LHCN-M2 (cell line): ENCODE results near the gene DIAPH2. TPM values are rescaled to one million over a fixed set of nuclear protein-coding genes. Genes with fewer than 3 reads are reported as not detected.

Source experiments
- DNase-seq: peaks from one replicate; pipeline ENCODE4 v3.0.0-alpha.2; 2012; ENCODE audit warnings: low read depth
- total RNA-seq: library from RNA; depleted of rRNA; stranded (reverse); fragments of >200 nt; gene quantifications from 2 replicates; pipeline ENCODE4 v1.2.3, GENCODE V29; 2014

DIAPH2 gene
- total RNA-seq, 1 experiment from 2014 or later, result 15.1 TPM

DNA sequence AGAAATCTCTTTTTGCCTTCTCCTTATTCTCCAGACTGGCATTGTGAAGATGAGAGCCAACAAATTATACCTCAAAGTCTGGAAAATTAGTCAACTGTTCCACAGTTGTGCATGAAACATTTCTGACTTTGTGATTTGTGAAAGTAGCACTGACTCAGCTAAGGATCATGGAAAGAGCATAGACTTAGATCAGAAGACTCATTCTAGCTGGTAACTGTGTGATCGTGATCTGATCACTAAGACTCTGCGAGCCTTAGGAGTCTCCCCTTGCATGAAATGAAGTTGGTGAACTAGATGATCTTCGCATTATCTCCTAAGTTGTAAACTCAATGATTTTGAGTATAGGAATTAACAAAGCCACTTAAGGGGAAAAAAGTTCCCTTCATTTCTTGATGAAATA is 867.2 kb downstream of the DIAPH2 start:
- DNase-seq, result no peak

GRCh38 chrX:97553833-97554232 is 869.2 kb downstream of the DIAPH2 start:
- no peak for DNase-seq

DNA sequence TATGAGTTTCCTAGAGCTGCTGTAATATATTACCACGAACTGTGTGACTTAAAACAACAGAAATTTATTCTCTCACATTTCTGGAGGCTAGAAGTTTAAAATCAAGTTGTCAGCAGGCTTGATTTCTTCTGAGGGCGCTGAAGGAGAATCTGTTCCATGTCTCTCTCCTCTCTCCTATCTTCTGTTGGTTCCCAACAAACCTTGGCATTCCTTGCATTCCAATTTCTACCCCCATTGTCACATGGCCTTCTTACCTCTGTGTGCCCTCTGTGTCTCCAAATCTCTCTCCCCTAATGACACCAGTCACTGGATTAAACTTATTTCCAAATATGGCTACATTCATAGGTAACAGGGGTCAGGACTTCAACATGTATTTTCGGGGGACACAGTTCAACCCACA is 871.7 kb downstream of the DIAPH2 start:
- no peak for DNase-seq

- DNase-seq, result peak; percentile 60
Measured at GRCh38 chrX:97563531-97564133, 879.0 kb downstream of the DIAPH2 start.

GRCh38 chrX:97564496-97564895 is 879.9 kb downstream of the DIAPH2 start:
- DNase-seq, result no peak

DNA sequence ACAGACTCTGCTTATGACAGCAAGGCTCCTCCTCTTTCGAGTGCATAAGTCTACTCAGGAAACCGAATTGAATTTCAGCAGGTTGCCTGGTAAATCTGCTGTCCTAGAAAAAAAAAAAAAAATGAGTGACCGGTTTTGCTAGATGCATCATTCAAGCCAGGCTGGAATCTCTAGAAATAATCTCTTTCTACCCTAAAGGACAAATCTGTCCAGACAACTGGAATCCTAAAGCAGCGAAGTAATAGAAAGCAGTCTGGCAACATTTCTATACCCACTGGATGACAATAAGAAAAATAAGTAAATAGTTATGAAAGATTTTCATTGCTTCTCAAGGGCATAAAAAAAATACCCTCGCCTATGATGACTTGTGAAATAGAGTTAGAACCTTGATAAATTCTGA is 902.5 kb downstream of the DIAPH2 start:
- DNase-seq, result no peak

DNA sequence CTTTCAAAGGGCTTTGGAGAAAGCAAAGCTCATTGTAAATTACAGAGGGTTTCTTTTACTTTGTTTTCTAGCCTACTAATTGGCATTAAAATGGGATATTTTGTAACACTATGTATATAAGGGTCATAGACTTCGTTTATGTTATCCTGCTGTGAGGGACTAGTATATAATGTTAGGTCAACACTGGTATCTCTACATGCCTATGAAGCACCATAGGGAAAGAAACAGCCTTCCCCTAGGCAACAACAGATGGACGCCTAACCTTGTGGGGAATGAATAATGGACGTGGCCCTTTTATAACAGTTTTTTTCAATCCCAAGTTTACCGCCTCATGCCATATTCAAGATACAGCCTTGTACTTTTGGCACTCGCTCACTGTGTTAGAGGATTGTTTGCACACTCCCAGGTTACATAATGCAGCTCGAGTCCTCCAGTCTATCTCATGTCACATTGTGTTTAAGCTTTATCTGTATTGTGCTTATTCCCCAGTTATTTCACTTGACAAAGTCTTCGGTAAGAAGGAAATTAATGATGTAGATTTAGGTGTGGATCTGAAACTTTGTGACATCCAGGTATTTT is 910.1 kb downstream of the DIAPH2 start:
- no peak for DNase-seq

DNA sequence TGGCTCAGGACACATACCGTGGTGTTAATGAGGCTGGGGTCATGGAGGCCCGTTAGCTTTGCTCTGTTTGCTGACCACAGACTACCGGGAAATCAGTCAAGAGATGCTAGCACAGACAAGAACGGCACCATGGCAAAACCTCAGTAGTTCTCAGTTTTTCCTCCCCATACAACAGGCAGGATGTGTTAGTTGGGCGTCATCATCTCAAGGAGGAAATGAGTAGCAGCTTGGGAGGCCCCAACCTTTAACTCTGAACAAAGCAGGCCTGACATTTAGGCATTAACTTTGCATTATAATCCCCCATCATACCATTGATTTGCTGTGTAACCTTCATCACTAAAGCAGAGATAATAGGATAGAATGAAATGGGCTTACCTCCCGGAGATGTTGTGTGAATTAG is 913.3 kb downstream of the DIAPH2 start:
- DNase-seq, result no peak

- no peak for DNase-seq
Measured at GRCh38 chrX:97602465-97603258, 918.0 kb downstream of the DIAPH2 start.

DNA sequence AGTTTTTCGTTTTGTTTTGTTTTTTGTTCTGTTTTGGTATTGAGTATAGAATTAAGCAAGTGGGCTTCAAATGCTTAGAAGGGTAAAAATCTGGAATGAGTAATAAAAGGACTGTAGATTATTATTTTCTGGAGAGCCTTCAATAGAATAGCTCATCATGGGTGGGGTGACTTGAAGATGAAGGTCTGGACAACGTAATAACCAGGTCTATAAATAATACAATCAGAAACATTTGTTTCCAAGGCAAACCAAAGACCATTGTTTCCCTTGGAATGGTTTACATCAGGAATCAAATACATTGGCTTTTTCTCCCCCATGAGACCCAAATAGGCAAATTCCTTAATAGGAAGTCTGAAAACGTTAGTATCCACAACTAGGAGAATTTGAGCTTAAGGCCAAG is 920.6 kb downstream of the DIAPH2 start:
- no peak for DNase-seq

- DNase-seq, result no peak
Measured at GRCh38 chrX:97609357-97609756, 924.7 kb downstream of the DIAPH2 start.

GRCh38 chrX:97609938-97610337 is 925.3 kb downstream of the DIAPH2 start:
- DNase-seq, result no peak

GRCh38 chrX:97616883-97617530 is 932.4 kb downstream of the DIAPH2 start:
- DNase-seq, result peak; percentile 69

GRCh38 chrX:97619499-97619898 is 934.9 kb downstream of the DIAPH2 start:
- no peak for DNase-seq

DNA sequence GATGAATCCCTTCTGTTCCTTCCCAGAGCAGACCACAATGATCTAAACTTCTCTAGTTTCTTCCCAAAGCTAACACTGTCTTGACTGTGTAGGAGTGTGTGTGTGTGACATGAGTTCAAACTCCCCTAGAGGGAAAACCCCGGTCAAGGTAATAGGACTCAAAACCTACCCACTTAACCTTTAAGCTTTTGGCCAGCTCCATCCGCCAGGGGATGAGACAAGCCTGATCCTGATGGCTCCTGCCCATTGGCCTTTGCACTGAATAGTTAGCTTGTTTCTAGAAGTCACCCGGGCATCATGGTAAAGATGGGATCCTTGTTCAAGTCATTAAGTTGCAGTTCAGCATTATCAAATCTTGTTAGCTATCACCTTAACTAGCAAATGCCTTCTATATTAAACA is 937.5 kb downstream of the DIAPH2 start:
- no peak for DNase-seq

GRCh38 chrX:97628326-97628725 is 943.7 kb downstream of the DIAPH2 start:
- no peak for DNase-seq

DNA sequence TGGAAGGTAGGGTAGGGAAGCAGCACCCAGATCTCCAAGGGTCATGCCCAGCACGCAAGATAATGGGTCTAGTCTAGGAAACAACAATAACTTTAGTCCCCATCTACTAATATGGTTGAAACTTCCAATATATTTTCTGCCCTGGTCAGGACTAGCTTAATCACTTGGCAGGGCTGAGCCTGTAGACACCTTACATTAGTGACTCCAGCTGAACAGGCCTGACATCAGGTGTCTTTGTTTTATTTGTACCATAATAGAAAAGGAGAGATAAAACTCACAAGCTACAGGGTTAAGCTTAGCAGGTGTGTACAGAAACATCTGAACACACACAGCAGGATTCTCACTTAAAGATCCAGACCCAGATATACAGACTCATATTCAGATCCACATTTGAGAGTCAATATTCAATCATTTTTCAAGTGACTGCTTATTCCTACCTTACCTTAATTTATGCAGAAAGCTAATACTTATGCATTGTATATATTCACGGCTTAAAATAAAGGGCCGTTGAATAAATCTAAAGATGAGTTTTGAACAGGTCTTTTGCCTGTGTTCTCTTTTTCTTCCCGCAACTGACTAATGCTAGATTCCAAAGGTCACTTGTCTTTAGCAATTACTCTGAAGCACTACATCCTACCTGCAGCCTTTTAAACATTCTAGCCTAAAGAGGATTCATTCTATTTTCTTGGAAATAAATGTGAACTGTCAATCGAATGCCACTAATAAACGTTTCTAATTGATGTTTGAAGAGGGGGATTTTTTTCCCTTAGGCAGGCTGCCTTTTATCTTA is 944.4 kb downstream of the DIAPH2 start:
- DNase-seq, result no peak

DNA sequence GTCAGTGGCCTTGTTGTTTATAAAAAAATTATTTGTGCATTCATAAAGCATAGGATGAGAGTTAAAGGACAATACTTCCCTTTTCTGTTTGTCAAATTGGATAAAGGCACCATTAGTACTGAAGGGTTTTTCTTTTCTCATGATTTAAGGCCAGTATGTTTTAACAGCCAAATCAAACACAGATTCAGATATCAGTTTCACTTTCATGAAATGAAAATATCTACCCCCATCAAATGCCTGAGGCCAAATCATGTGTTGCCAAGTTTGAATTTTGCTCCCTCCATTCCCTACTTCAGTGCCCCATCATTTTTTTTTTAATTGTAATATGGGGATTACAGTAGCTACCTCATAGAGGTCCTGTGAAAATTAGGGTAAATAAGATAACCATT is 944.9 kb downstream of the DIAPH2 start:
- DNase-seq, result no peak

- no peak for DNase-seq
Measured at GRCh38 chrX:97633798-97634197, 949.2 kb downstream of the DIAPH2 start.

DNA sequence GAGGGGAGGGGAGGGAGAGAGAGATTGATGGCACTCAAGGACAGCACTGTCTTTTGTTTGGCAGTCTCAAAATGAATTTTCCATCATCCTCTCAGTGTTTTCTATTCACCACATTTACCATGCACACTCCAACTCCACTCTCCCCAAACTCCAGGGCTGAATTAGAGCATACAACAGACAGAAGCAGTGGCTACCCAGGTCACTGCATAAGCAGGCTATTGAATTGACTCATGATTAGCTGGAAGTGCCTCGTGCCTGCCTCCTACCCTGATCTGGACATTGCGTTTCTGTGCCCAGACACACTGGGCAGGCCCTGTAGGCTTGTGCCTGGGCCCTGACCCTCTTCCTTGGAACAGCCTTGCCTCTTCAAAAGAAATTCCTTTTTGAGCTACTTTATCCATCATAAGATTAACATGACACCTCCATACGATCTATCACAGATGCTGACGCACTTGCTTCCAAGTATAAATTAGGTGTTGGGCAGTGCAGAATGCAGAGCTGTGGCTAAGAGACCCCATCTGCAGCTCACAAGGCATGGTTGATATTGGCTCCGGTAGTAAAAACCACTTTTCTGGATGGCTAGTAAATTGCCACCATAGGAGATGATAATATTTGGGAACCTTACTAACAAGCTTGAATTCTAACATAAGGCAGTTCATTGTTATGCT is 952.0 kb downstream of the DIAPH2 start:
- no peak for DNase-seq

DNA sequence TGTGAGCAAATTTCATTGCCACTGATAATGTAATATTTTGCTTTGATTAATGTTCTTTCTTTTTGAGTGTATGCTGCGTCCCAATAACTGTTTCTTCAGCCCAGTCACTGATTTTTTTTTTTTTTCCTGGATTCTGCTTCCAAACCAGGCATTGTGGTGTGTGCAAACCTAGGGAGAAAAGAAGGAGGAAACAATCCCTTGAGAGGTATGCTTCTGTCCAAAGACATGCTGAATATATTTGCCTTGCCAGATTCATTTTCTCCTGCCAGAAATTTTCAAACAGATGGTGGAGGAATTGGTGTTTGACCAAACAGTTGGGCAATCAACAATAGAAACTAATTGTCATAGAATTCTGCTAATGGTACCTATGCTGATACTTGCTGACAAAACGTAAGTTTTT is 952.6 kb downstream of the DIAPH2 start:
- DNase-seq, result no peak
